ENCODE measurements around the gene SSBP2.
"Not testable (repeated sequence)": the region's sequence is repeated elsewhere in the genome, so short reads cannot be mapped to it uniquely, and the experiment has no call there.

The SSBP2 gene

DNA sequence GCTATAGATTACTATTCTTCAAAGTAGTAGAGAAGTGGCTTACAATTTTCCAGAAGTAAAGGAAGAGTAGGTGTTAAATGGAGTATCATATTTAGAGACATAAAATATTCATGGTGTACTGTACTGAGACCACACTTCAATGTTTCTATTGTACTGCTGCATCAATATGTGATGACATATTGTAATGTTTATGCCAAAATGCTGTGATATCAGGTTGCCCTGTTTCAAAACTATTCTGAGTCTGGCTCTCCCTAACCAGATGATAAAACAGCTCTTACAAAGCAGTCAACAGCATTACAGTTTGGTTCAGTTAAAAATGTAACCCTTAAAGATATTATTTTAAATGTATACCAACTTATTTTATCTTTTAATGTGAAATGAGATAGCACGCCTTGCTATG is 326.2 kb downstream of the SSBP2 start:
- no peak for DNase-seq

- DNase-seq: no peak
Measured at GRCh38 chr5:81422671-81423070, 328.2 kb downstream of the SSBP2 start.

DNA sequence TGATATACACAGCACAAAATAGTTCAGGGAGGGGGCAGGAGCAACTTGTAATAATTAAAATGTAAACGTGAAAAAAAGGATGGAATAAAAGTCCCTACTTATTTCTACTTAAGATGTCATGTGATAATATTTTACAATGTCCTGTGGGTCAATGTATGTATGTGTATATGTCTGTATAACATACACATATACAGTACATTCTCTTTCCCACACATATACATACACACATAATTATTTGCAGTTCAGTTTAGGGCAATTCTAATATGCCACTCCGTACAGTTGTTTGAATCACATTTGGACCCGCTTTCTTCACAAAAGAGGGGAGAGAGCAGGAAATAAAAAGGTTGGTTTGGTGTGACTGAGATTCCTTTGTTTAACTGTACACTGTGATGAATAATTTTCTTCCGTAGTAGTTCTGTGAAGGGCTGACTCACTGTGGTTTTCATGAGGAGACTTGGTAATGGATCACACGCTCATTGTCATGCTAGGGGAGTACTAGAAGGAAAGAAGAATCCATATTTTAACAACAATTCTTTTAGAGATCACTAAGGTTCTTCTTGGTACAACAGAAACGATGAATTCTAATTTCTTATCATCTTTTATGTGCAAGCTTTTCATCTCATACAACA is 330.7 kb downstream of the SSBP2 start:
- DNase-seq: no peak

GRCh38 chr5:81418606-81419005 is 332.3 kb downstream of the SSBP2 start:
- DNase-seq: no peak

GRCh38 chr5:81417052-81417451 is 333.8 kb downstream of the SSBP2 start:
- DNase-seq: no peak

DNA sequence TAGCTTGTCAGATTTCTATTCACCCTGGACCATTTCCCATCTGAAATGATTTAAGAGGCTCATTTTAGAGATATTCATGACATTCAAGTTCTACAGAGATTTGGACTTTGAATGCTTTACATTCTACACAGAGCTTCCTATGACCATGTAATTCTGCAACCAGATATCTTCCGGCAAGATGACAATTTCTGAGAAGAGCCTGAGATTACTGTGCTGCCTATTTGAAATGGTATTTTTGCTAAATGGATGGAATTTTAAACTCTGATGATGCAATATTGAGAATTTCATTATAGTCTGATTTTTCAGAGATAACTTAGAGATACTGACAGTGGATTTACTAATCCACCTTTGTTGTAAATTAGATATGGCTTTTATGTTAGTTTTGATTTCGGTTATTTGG is 341.0 kb downstream of the SSBP2 start:
- DNase-seq: no peak

DNA sequence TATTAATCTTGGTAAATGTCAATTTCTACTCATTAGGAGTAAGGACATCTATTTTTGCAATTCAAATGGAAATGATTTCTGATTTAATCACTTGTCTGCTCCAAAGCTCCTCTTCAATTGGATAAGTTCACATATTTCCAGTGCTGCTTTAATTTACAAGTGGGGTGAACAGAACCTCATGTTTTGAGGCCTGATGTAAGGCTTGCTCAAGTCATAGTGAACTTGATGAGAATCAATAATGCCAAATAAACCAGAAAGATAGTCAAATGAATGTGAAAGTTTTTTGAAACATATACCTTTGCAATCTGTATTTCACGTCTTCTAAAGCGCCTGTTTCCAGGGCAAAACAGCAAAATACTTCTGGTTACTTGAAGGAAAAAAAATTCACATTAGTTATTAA is 341.5 kb downstream of the SSBP2 start:
- no peak for DNase-seq

DNA sequence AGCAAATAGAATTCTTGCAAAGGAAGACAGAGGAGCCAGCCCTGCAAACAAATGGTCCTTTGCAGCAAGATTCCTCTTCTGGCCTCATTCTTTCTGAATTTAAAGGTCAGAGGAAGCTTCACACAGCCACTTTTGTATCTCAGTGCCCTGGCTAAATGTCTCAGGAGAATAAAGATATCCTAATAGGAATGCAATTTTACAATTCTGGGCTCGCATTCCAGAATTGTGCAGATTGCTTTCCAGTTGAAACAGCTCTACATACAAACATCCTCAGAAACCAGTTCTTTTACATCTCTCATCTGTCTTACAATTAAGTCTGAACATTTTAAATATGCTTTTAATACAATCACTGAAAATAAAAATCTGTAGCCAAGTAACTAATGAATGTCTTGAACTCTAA is 342.4 kb downstream of the SSBP2 start:
- no peak for DNase-seq

DNA sequence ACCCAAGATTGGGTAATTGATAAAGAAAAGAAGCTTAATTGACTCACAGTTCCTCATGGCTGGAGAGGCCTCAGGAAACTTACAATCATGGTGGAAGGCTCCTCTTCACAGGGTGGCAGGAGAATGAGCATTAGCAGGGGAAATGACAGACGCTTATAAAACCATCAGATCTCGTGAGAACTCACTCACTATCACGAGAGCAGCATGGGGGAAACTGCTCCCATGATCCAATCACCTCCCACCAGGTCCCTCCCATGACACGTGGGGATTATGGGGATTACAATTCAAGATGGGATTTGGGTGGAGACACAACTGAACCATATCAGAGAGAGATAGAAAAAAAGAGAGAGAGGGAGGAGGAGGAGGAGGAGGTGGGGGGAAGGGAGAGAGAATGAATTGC is 343.1 kb downstream of the SSBP2 start:
- not testable (repeated sequence) for DNase-seq

GRCh38 chr5:81405126-81405891 is 345.6 kb downstream of the SSBP2 start:
- no peak for DNase-seq

- no peak for DNase-seq
Measured at GRCh38 chr5:81402192-81402930, 348.5 kb downstream of the SSBP2 start.

DNA sequence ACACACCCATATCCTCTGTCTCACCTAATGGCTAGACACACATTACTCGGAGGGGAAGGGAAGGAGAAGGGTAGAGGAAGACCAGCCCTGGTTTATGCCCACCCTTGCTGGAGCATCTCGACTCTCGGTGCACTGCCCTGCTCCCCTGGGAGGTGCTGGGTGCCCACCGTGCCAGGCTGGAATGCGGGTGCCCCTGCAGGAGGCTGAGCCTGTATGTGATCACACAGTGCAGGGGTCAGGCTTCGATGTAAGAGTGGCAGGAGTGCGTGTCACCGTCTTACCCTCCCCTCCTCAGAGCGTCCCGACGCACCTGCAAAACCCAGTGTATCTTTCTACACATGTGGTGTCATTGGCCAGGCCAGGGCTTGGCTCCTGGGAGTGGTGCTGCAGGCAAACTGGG is 349.6 kb downstream of the SSBP2 start:
- DNase-seq: no peak

DNA sequence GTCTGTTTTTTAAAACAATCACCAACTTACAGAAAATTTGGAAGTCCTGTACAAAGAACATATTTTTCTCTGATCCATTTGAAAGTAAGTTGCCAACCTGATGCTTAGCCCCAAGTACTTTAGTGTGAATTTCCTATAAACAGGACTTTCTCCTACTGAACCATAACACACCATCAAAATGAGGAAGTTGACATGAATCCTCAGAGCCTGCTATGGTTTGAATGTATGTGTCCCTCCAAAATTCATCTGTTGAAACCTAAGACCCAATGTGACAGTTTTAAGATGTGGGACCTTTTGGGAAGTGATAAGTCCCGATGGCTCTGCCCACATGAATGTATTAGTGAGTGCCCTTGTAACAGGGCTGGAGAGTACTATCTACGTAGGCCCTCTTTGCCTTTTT is 350.5 kb downstream of the SSBP2 start:
- DNase-seq: no peak

DNA sequence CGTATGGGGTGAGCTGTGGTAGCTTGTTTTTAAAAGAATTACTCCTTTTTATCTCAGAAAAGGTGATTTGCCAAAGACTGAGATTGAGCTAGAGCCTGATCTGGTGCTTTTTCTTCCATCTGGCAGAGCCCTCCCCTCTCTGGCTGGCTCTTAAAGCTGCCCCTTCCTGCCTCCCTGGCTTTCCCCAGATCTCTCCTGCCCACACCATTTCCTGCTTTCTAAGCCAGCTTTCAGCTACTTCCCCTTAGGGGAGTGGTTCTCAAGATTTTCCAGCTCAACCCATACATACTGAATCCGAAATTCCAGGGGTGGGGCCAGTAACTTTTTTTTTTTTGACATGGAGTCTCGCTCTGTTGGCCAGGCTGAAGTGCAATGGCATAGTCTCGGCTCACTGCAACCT is 352.2 kb downstream of the SSBP2 start:
- no peak for DNase-seq

DNA sequence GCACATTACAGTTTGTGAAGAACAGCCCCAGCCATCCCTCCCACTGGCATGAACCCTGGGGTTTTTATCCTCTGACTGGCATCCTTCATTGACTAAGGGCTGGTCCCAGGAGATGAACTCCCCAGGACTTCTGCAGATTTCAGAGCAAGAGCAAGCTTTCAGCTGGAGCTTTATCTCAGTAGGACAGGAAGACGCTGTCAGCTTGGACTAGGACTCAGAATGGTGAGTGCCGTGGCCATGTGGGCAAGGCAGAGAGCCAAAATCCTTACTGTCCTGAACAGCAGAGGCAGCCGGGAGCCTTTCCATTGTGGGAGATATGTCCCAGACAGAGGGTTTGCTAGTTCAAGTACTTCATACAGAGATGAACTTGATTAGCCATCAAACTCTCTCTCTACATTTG is 353.7 kb downstream of the SSBP2 start:
- DNase-seq: no peak

DNA sequence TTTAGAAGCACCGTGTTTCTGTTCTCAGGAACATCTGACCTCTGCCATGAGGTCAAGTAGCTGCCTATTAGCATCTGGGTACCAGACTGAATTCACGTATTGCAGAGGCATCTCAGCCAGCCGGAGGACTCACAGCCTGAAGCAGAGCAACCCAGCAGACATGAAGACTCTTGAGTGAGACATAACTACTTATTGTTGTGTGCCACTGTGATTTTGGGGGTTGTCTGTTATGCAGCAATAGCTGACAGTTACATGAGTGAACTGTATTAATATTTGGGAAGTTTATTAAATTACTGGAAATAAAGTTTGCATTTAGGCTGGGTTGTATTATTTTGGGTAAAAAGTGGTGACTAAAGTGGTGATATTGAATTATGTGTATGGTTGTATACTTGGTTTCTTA is 355.6 kb downstream of the SSBP2 start:
- DNase-seq: no peak

DNA sequence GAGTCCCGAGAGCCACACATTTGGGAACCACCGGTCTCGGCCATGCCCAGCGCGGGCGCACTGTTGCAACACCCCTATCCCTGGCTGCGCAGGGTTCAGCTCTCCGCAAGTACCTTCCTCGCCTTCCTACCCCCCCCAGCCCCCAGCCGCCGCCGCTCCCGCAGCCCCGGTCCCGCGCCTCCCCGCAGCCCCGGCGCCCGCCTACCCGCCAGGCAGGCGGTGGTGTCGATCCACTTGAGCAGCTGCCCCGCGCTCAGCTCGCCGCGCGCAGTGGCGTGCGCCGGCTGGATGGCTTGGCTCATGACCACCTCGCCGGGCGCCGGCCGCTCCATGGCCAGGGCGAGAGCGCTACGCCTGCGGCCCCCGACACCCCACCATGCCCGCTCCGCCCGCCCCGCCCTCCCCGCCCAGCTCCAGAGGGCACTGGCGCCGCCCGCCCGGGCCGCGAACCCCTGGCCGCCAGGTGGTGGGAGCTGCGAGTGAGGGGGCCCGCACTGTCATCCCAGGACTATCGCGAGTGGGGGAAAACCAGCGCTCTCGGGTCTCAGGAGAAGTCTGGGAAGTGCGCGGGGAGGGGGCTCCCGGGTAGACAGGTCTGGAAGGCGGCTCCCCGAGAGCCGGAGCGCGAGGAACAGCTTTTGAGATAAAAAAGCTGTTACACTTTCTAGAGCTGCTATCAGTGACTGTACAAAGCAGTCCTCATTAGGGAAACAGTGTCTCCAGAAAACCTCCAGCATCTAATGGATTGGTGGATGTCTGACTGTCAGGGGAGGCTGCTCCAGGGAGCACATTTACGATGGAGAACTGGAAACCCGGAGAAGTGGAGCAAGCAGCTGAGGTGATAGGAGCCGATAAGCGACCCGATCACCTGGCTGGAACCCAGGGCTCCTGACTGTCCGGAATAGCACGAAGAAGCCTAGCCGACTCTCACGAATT is 356.8 kb downstream of the SSBP2 start, which contains the start of gene ACOT12:
Gene ACOT12 (minus strand): TSS at position 352 of the 936 bp plus-strand sequence. CDS start 20 bp downstream, at position 332.
- DNase-seq: peak in 2 of 3 experiments; percentile 34

- DNase-seq: no peak
Measured at GRCh38 chr5:81393430-81393782, 357.5 kb downstream of the SSBP2 start.

DNA sequence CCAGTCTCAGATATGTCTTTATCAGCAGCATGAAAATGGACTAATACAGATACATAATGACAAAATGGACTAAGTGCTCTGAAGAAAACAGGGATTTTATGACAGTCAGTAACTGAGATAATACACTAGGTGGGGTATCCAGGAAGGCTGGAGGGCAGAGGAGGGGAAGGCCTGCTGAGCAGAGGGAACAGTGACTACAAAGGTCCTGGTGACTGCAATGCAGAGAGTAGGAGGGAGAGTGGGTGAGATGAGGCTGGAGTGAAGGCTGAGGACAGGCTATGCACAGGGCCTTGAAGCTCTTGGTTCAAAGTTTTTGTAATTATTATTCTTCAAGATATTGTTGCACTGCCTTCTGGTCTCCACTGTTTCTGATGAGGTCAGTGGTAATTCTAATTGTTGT is 361.9 kb downstream of the SSBP2 start:
- no peak for DNase-seq

GRCh38 chr5:81388169-81388568 is 362.7 kb downstream of the SSBP2 start:
- DNase-seq: no peak

DNA sequence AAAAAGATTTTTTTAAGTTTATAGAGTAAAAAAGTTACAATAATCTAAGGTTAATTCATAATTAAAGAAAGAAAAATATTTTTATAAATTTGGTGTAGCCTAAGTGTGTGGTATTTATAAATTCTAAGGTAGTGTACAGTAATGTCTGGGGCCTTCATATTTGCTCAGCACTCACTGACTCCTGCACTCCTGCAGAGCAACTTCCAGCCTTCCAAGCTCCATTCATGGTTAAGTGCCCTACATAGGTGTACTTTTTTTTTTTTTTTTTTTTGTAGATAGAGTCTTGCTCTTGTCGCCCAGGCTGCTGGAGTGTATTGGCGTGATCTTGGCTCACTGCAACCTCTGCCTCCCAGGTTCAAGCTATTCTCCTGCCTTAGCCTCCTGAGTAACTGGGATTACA is 367.0 kb downstream of the SSBP2 start:
- DNase-seq: peak in 1 of 3 experiments; percentile 1

DNA sequence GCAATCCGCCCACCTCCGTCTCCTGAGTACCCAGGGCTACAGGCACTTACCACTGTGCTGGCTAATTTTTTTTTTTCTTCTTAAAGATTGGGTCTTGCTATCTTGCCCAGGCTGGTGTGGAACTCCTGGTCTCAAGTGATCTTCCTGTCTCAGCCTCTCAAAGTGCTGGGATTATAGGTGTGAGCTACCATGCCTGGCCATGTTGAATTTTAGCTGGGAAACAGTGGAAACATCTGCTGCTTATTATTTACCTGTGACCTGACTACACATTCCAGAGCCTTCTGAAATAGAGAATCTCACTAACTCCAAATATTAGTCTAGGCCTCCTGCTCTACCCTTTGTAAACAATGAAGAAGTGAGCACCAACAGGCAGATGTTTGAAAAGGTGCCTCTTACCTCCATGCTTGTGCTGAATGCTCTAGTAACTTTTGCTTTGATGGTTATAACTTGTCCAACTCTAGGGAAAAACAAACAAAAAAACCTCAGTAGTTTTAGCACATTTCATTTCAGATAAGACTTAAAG is 379.5 kb downstream of the SSBP2 start:
- DNase-seq: no peak

GRCh38 chr5:81370912-81371311 is 380.0 kb downstream of the SSBP2 start:
- no peak for DNase-seq
